SK-N-SH (cell line): ENCODE data around the gene PRXL2B. TPM values are rescaled to one million over a fixed set of nuclear protein-coding genes. Genes with fewer than 3 reads are reported as not detected.

ENCODE experiments used
- CTCF ChIA-PET: fragments of 300-600, 350-600 bp; formaldehyde crosslinking; extraction: SDS; loops from one replicate; lab custom pipeline; 2021; lab: Yijun Ruan, JAX
- POLR2A ChIA-PET: fragments of 350-600 bp; sonication (Branson Sonifier 250); formaldehyde crosslinking; extraction: SDS; loops from one replicate; lab custom pipeline; 2020; ENCODE audit warnings: antibody characterized with exemption, inconsistent platforms; lab: Yijun Ruan, JAX
- DNase-seq: peaks from one replicate; pipeline ENCODE4 v3.0.0; 2012
- H2AFZ ChIP-seq: fragments of 200-600 bp; sonication (generic); 2 replicates; pipeline ENCODE4 v1.8.1; 2016; ENCODE audit warnings: antibody characterized with exemption, mild to moderate bottlenecking, low read depth
- H3F3A ChIP-seq: fragments of 200-600 bp; sonication (generic); replicated peaks from 2 replicates; pipeline ENCODE3; 2016; ENCODE audit warnings: antibody characterized with exemption, mild to moderate bottlenecking; ENCODE audit not compliant: insufficient read depth
- H3K27ac ChIP-seq, 2 experiments: fragments of 200-500 bp in 1 of 2; fragments of 200-600 bp in 1 of 2; sonication (Bioruptor generic) in 1 of 2; sonication (generic), shearing (Covaris generic) in 1 of 2; 2 replicates each; pipeline versions ENCODE4 v1.5.1 to v1.6.1; 2014 to 2016; ENCODE audit warnings: low read depth in 2 of 2, inconsistent platforms in 1 of 2, low read length in 1 of 2, mild to moderate bottlenecking in 1 of 2, mixed read lengths in 1 of 2
- H3K27me3 ChIP-seq: fragments of 200-600 bp; sonication (generic), shearing (Covaris generic); 2 replicates; pipeline ENCODE4 v1.6.1; 2016; ENCODE audit warnings: mixed run types; ENCODE audit not compliant: insufficient read depth
- H3K36me3 ChIP-seq, 2 experiments: fragments of 200-500 bp in 1 of 2; fragments of 200-600 bp in 1 of 2; sonication (Bioruptor generic) in 1 of 2; sonication (generic) in 1 of 2; replicated peaks in 1 of 2; 2 replicates each; pipeline versions ENCODE3 to v1.5.1; 2014 to 2016; ENCODE audit warnings: low read length in 1 of 2, mild to moderate bottlenecking in 1 of 2; ENCODE audit not compliant: insufficient read depth in 2 of 2, control insufficient read depth in 1 of 2
- H3K4me1 ChIP-seq, 2 experiments: fragments of 200-500 bp in 1 of 2; fragments of 200-600 bp in 1 of 2; sonication (Bioruptor generic) in 1 of 2; sonication (generic), shearing (Covaris generic) in 1 of 2; 2 replicates each; pipeline versions ENCODE4 v1.5.1 to v1.6.1; 2014 to 2016; ENCODE audit warnings: low read depth in 1 of 2, low read length in 1 of 2, mixed run types in 1 of 2; ENCODE audit not compliant: insufficient read depth in 2 of 2, control insufficient read depth in 1 of 2
- H3K4me2 ChIP-seq: fragments of 200-600 bp; sonication (generic), shearing (Covaris generic); 2 replicates; pipeline ENCODE4 v1.6.1; 2017; ENCODE audit warnings: mixed run types
- H3K4me3 ChIP-seq, 2 experiments: fragments of 200-500 bp in 1 of 2; fragments of 200-600 bp in 1 of 2; sonication (Bioruptor generic) in 1 of 2; sonication (generic), shearing (Covaris generic) in 1 of 2; 2 replicates each; pipeline versions ENCODE4 v1.5.1 to v1.8.1; 2014 to 2016; ENCODE audit warnings: low read depth in 2 of 2, inconsistent platforms in 1 of 2, low read length in 1 of 2, mild to moderate bottlenecking in 1 of 2, mixed read lengths in 1 of 2, moderate library complexity in 1 of 2
- H3K79me2 ChIP-seq: fragments of 200-600 bp; sonication (generic); 2 replicates; pipeline ENCODE4 v1.8.1; 2017; ENCODE audit warnings: mild to moderate bottlenecking; ENCODE audit not compliant: insufficient read depth
- H3K9ac ChIP-seq: fragments of 200-600 bp; sonication (generic); 2 replicates; pipeline ENCODE4 v1.6.1; 2017; ENCODE audit warnings: mixed run types
- H3K9me2 ChIP-seq: fragments of 200-600 bp; sonication (generic); 2 replicates; pipeline ENCODE4 v1.6.1; 2017; ENCODE audit warnings: mixed run types
- H3K9me3 ChIP-seq: fragments of 200-600 bp; sonication (generic); 2 replicates; pipeline ENCODE4 v1.6.1; 2017; ENCODE audit warnings: mixed run types, mild to moderate bottlenecking, moderate library complexity
- H4K20me1 ChIP-seq: fragments of 200-600 bp; sonication (generic); 2 replicates; pipeline ENCODE4 v1.6.1; 2017; ENCODE audit warnings: mild to moderate bottlenecking, mixed run types; ENCODE audit not compliant: insufficient read depth
- EZH2phosphoT487 ChIP-seq: fragments of 200-600 bp; sonication (generic); IDR thresholded peaks from 2 replicates; pipeline ENCODE4 v1.6.1; 2017; ENCODE audit warnings: low read depth, mixed run types, mild to moderate bottlenecking, antibody characterized with exemption, moderate library complexity, borderline replicate concordance
- GABPA ChIP-seq: IDR thresholded peaks from 2 replicates; pipeline ENCODE4 v1.4.0; 2012; ENCODE audit warnings: low read depth, mild to moderate bottlenecking
- IRF3 ChIP-seq: fragments of 150-350 bp; IDR thresholded peaks from 2 replicates; pipeline ENCODE4 v1.6.1; 2016; ENCODE audit warnings: mild to moderate bottlenecking, low read depth, low read length
- POLR2AphosphoS5 ChIP-seq: IDR thresholded peaks from 2 replicates; pipeline ENCODE4 v1.6.1; 2012; ENCODE audit warnings: low read depth, low read length
- RAD21 ChIP-seq: IDR thresholded peaks from 2 replicates; pipeline ENCODE4 v1.6.1; 2012; ENCODE audit warnings: mild to moderate bottlenecking, low read length
- SIN3A ChIP-seq: IDR thresholded peaks from 2 replicates; pipeline ENCODE4 v1.6.1; 2012; ENCODE audit warnings: low read depth, mild to moderate bottlenecking, low read length, moderate library complexity, borderline replicate concordance
- TAF1 ChIP-seq: IDR thresholded peaks from 2 replicates; pipeline ENCODE4 v1.6.1; 2012; ENCODE audit warnings: low read depth, mild to moderate bottlenecking, low read length, moderate library complexity, borderline replicate concordance
- TEAD4 ChIP-seq: IDR thresholded peaks from 2 replicates; pipeline ENCODE4 v1.4.0; 2012; ENCODE audit warnings: mild to moderate bottlenecking, borderline replicate concordance; ENCODE audit not compliant: insufficient read depth
- USF1 ChIP-seq: IDR thresholded peaks from 2 replicates; pipeline ENCODE4 v1.4.0; 2012; ENCODE audit warnings: low read depth, borderline replicate concordance
- ZBTB33 ChIP-seq: IDR thresholded peaks from 2 replicates; pipeline ENCODE4 v1.4.0; 2012; ENCODE audit warnings: low read depth, borderline replicate concordance
- WGBS: methylation state at CpG from one replicate; pipeline ENCODE4 v1.1.6; 2017; ENCODE audit warnings: low lambda C conversion rate; 5-methylcytosine and 5-hydroxymethylcytosine counted together
- polyA plus RNA-seq, 3 experiments: library from polyadenylated mRNA; depleted of rRNA; stranded (reverse); fragments of >200 nt; gene quantifications; 2 replicates each; pipeline ENCODE4 v1.2.3, GENCODE V29; 2012

The PRXL2B gene
- polyA plus RNA-seq, 1 of the 3 experiments (the other 2 are of a cell fraction) = 33.7 TPM

GRCh38 chr1:2633936-2634491 lies 47.4 kb downstream of the PRXL2B start (continued):
- no peak for TF ChIP-seq ZBTB33
- no peak for TF ChIP-seq POLR2AphosphoS5
- TF ChIP-seq USF1 = no peak
- TF ChIP-seq EZH2phosphoT487 = no peak
- TF ChIP-seq TAF1 = no peak
- no peak for TF ChIP-seq RAD21
- TF ChIP-seq TEAD4 = no peak
- TF ChIP-seq GABPA = no peak
- no peak for TF ChIP-seq IRF3

GRCh38 chr1:2635361-2636010 lies 48.9 kb downstream of the PRXL2B start:
- CTCF ChIA-PET = no interaction called here
- POLR2A ChIA-PET = no interaction called here
- WGBS = 0% methylated on average over 1 of the region's 10 CpGs
- Histone ChIP-seq H3K79me2 (no peaks in the 10 kb centered on the region), H3K27ac (no peak overlapping the region), H3K9me2 (no peaks in the 10 kb centered on the region), H3K4me1 (peaks cover 0 to 4% of the 10 kb centered on the region in 2 experiments; a peak in 1 of 4 replicates), H3K4me3 (no peak overlapping the region), H3K4me2 (no peak overlapping the region), H3K9me3 (no peaks in the 10 kb centered on the region), H3K36me3 (no peaks in the 10 kb centered on the region), H3K9ac (no peak overlapping the region), H3F3A (peaks cover 1% of the 10 kb centered on the region), H4K20me1 (no peaks in the 10 kb centered on the region), H2AFZ (no peak overlapping the region), H3K27me3 (no peaks in the 10 kb centered on the region)
- DNase-seq = no peak
- TF ChIP-seq SIN3A = no peak
